ENCODE measurements around the gene CAMK2A. TPM values are rescaled to one million over a fixed set of nuclear protein-coding genes. Genes with fewer than 3 reads are reported as not detected.

The CAMK2A gene
- total RNA-seq, 1 donor from 2014 or later, result not detected

DNA sequence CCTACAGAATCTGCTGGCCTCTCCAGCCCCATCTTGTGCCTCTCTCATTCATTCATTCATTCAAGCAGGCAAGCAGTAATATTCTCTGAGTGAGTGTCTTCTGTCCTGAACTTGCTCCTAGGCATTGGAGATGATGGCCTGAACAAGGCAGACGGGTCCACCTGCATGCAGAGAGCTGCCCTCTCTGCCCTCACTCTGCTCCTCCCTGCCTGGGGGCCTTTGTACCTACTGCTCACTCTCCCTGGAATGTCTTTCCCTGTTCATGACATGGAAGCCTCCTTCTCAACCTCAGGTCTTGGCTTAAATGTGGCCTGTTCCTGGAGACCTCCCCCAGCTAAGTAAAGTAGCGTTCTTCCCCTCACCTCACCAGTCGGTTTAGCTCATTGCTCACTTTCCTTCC, 116.4 kb downstream of the CAMK2A start:
- intact Hi-C loops (cut with micrococcal nuclease), result no loop called here

DNA sequence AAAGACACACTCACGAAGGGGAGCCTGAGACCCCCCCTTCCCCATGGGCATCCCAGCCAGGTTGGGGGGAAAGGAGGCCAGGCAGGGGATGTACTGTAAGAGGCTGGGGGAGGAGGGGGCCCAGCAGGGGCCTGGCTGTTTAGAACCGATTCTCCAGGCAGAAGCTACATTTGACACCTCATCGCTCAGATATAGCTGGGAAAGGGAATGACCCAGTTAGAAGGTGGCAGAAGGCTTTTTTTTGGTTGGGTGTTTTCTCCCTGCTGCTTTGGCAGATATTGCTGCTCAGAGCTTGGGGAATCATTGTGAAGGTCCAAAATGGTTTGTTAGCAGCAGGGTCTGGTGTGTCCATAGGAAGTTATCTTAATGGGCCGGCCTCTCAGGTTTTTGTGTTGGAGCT, 117.0 kb downstream of the CAMK2A start:
- intact Hi-C loops (cut with micrococcal nuclease), result no loop called here

DNA sequence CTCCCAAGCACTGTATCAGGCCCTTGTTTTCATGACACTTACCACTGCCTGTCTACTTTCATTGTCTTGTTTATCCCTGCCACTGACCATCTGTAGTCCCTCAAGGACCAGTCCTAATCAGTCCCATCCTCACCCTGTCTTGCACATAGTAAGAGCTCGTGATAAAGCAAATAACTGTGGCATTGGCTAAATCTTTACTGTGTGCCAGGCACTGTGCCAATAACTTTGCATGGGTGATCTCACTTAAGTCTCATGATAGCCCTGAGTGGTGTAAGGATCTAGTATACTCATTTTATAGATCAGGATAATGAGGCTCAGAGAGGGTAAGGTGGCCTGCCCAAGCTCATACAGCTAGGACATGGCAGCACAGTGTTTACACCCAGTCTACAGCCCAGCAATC, 117.4 kb downstream of the CAMK2A start:
- intact Hi-C loops (cut with micrococcal nuclease), result no loop called here

Other genes starting within 250 kb of the CAMK2A start
- 0.15 and 0.59 TPM in 2 replicates for gene CSF1R, start 203.2 kb downstream of the CAMK2A start, total RNA-seq
- gene PDGFRB, start 133.9 kb downstream of the CAMK2A start, total RNA-seq, result 11.4 and 12.3 TPM in 2 replicates
- gene CDX1, start 123.0 kb downstream of the CAMK2A start, total RNA-seq, result not detected in 2 replicates
- gene SLC6A7, start 99.7 kb downstream of the CAMK2A start, total RNA-seq, result not detected in 2 replicates
- not detected in 2 replicates for gene ARSI, start 13.1 kb upstream of the CAMK2A start, total RNA-seq
- gene TCOF1, start 67.9 kb upstream of the CAMK2A start, total RNA-seq, result 63.2 and 64.0 TPM in 2 replicates
- gene CD74, start 123.1 kb upstream of the CAMK2A start, total RNA-seq, result 1,446 and 1,476 TPM in 2 replicates
- gene RPS14, start 160.0 kb upstream of the CAMK2A start, total RNA-seq, result 1,931 and 1,964 TPM in 2 replicates
- gene NDST1, start 218.4 kb upstream of the CAMK2A start, total RNA-seq, result 0.49 and 0.51 TPM in 2 replicates